Naive thymus-derived CD4-positive, alpha-beta T cell (primary cell): Measurements from ENCODE around the gene MYCBP2. TPM values are rescaled to one million over a fixed set of nuclear protein-coding genes. Genes with fewer than 3 reads are reported as not detected.

Experiments
- ATAC-seq: fragments of 150-1000 bp; cut with Tn5 transposase; 2 replicates; pipeline ENCODE4 v1.10.0; 2021; ENCODE audit warnings: mild to moderate bottlenecking, moderate library complexity
- CTCF ChIA-PET: fragments of 350-600 bp; sonication (Branson Sonifier 250); formaldehyde crosslinking; loops from one replicate; lab custom pipeline; 2021; ENCODE audit warnings: antibody characterized with exemption; lab: Charles Lee
- POLR2A ChIA-PET: fragments of 350-600 bp; sonication (Branson Sonifier 250); formaldehyde crosslinking; loops from one replicate; lab custom pipeline; 2021; ENCODE audit warnings: antibody characterized with exemption, inconsistent platforms; lab: Charles Lee
- DNase-seq, 9 donors: peaks; one replicate each; pipeline versions ENCODE4 v3.0.0 to v3.0.0-alpha.2; 2020 to 2022; ENCODE audit warnings: mixed read lengths in 1 of 9
- H3K27ac ChIP-seq: one replicate; pipeline ENCODE4 v1.7.0; 2013; ENCODE audit warnings: mild to moderate bottlenecking, low read depth, low read length, moderate library complexity
- H3K27me3 ChIP-seq, 2 donors: one replicate each; pipeline ENCODE4 v1.7.0; 2013; ENCODE audit warnings: low read length in 2 of 2, mild to moderate bottlenecking in 2 of 2, moderate library complexity in 2 of 2; ENCODE audit not compliant: control insufficient read depth in 2 of 2, insufficient read depth in 2 of 2
- H3K36me3 ChIP-seq, 3 experiments: 1 replicate in 2 of 3; 2 replicates in 1 of 3; pipeline ENCODE4 v1.7.0; 2013; ENCODE audit warnings: low read length in 3 of 3, mild to moderate bottlenecking in 3 of 3, moderate library complexity in 1 of 3; ENCODE audit not compliant: insufficient read depth in 3 of 3, control insufficient read depth in 2 of 3
- H3K4me1 ChIP-seq, 2 donors: one replicate each; pipeline ENCODE4 v1.7.0; 2013; ENCODE audit warnings: low read length in 2 of 2, mild to moderate bottlenecking in 2 of 2, moderate library complexity in 1 of 2; ENCODE audit not compliant: control insufficient read depth in 2 of 2, insufficient read depth in 2 of 2
- H3K4me3 ChIP-seq: 2 replicates; pipeline ENCODE4 v1.7.0; 2013; ENCODE audit warnings: mild to moderate bottlenecking, low read length
- H3K9me3 ChIP-seq, 3 experiments: 1 replicate in 2 of 3; 2 replicates in 1 of 3; pipeline ENCODE4 v1.7.0; 2013; ENCODE audit warnings: low read length in 3 of 3; ENCODE audit not compliant: control insufficient read depth in 2 of 3
- H3K27ac Mint-ChIP-seq, 9 donors: one replicate each; pipeline ENCODE4 v1.8.0; 2020 to 2022; ENCODE audit warnings: mixed read lengths in 9 of 9, mild to moderate bottlenecking in 8 of 9, moderate library complexity in 5 of 9, inconsistent platforms in 2 of 9
- H3K27me3 Mint-ChIP-seq, 5 donors: one replicate each; pipeline ENCODE4 v1.8.0; 2021 to 2022; ENCODE audit warnings: mixed read lengths in 5 of 5, mild to moderate bottlenecking in 1 of 5
- H3K36me3 Mint-ChIP-seq, 5 donors: one replicate each; pipeline ENCODE4 v1.8.0; 2020 to 2022; ENCODE audit warnings: mixed read lengths in 5 of 5, mild to moderate bottlenecking in 3 of 5, inconsistent platforms in 1 of 5
- H3K4me1 Mint-ChIP-seq, 7 donors: one replicate each; pipeline ENCODE4 v1.8.0; 2020 to 2022; ENCODE audit warnings: mixed read lengths in 7 of 7, mild to moderate bottlenecking in 3 of 7, inconsistent platforms in 1 of 7
- H3K4me3 Mint-ChIP-seq, 10 donors: one replicate each; pipeline ENCODE4 v1.8.0; 2020 to 2022; ENCODE audit warnings: mild to moderate bottlenecking in 10 of 10, mixed read lengths in 10 of 10, moderate library complexity in 6 of 10, inconsistent platforms in 2 of 10
- H3K9me3 Mint-ChIP-seq, 11 donors: one replicate each; pipeline ENCODE4 v1.8.0; 2020 to 2022; ENCODE audit warnings: mixed read lengths in 11 of 11, mild to moderate bottlenecking in 4 of 11, inconsistent platforms in 1 of 11, moderate library complexity in 1 of 11
- intact Hi-C, 2 donors: fragments of 100-400 bp; cut with micrococcal nuclease; formaldehyde crosslinking; loops; one replicate each; pipeline ENCODE4 v1.15.1; 2023
- polyA plus RNA-seq, 2 donors: library from polyadenylated mRNA; unstranded; fragments of 300-500 nt; fragmentation: Illumina TruSeq; gene quantifications; one replicate each; pipeline ENCODE4 v1.2.3, GENCODE V29; 2021
- total RNA-seq, 6 experiments: library from RNA in 5 of 6; stranded (reverse) in 5 of 6; gene quantifications; 1 replicate in 5 of 6; 2 replicates in 1 of 6; pipeline ENCODE4 v1.2.3 and lab custom pipeline; 2021 to 2026

Gene MYCBP2
- total and polyA plus RNA-seq, 7 experiments from 2014 or later: 38.8 to 216 (median 162) TPM

DNA sequence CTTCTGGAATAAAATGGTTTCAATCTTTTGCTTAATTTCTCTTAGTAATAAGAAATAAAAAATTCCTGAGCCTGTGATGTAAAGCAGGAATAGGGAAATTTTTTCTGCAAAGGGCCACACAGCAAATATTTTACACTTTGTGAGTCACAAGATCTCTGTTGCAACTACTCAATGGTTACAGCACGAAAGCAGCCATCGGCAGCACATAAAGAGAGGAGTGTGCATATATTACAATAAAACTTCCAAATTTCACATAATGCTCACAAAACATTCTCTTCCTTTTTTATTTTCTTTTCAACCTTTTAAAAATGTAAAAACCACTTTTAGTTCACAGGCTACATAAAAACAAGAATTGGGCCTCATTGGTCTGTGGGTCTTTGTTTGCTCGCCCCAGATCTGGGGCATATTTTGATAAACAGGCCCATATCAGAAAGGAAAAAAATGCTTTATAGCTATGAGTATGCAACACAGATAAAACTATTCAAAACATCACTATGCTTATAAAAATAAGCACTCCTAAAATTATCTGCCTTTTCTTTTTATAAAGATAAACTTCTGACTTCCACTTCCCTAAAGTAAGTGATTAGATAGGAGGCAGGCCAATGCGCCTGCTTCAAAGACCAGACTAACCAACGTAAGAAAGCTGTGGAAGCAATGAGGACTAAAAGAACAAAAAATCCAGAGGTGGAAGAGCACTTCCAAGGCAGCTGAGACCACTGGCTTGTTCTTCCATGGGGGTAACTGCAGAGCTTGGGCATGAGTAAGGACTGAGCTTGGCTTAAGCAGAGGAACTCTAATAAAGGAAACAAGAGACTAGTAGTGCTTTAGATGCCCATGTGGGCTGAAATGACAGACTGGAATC lies 26.5 kb downstream of the MYCBP2 start:
- Histone ChIP-seq H3K4me1 (peaks cover 4 to 6% of the 10 kb centered on the region in 2 donors), H3K36me3 (peaks cover 4 to 8% (median 4%) of the 10 kb centered on the region in 3 experiments), H3K27ac (no peak overlapping the region), H3K4me3 (no peak overlapping the region), H3K9me3 (no peaks in the 10 kb centered on the region), H3K27me3 (no peaks in the 10 kb centered on the region)
- H3K9me3 Mint-ChIP-seq: peaks cover 0 to 2% (median 0%) of the 10 kb centered on the region in 11 donors
- DNase-seq (no peak), ATAC-seq (peak; percentile 41)
- no peaks in the 10 kb centered on the region for H3K27me3 Mint-ChIP-seq
- CTCF ChIA-PET: no interaction called here
- peak overlapping the region in 6 of 9 donors; percentile 7 to 80 (median 30) for H3K27ac Mint-ChIP-seq
- peaks cover 0 to 22% (median 17%) of the 10 kb centered on the region in 5 donors for H3K36me3 Mint-ChIP-seq
- H3K4me3 Mint-ChIP-seq: peak overlapping the region in 7 of 10 donors; percentile 14 to 63 (median 29)
- intact Hi-C loops: loop anchor here in 1 of 2 donors (1.0 kb wide), 1 partner anchor 10 kb away; no protein-coding TSS in a partner anchor
- peaks cover 34 to 88% (median 75%) of the 10 kb centered on the region in 7 donors for H3K4me1 Mint-ChIP-seq
- POLR2A ChIA-PET: no interaction called here

DNA sequence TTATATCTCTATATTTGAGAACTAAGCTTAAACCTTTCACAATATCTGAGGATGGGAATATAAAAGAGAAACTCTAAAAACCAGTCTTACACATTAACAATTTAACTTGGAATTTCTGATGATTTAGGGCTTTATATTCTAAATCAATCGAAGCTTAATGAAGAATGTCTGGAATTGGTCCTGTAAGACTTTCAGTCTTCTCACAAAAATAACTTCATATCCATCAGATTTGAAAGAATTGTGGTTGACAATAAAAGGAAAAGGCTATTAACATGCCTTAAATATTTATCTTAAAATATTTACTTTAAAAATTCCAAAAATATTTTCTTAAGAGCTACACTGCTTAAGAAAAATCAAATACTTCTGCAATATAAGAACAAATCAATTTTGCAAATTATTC lies 27.3 kb downstream of the MYCBP2 start:
- peaks cover 0 to 24% (median 15%) of the 10 kb centered on the region in 5 donors for H3K36me3 Mint-ChIP-seq
- Histone ChIP-seq H3K4me1 (peaks cover 4 to 6% of the 10 kb centered on the region in 2 donors), H3K36me3 (peaks cover 4 to 10% (median 9%) of the 10 kb centered on the region in 3 experiments), H3K9me3 (no peaks in the 10 kb centered on the region), H3K4me3 (no peak overlapping the region), H3K27me3 (no peaks in the 10 kb centered on the region), H3K27ac (no peak overlapping the region)
- no peak overlapping the region for H3K4me3 Mint-ChIP-seq
- POLR2A ChIA-PET: no interaction called here
- ATAC-seq (no peak), DNase-seq (no peak)
- H3K9me3 Mint-ChIP-seq: peaks cover 0 to 2% (median 0%) of the 10 kb centered on the region in 11 donors
- H3K27ac Mint-ChIP-seq: peak overlapping the region in 1 of 9 donors; percentile 22
- peaks cover 30 to 88% (median 73%) of the 10 kb centered on the region in 7 donors for H3K4me1 Mint-ChIP-seq
- H3K27me3 Mint-ChIP-seq: no peaks in the 10 kb centered on the region
- intact Hi-C loops: loop anchor here in 1 of 2 donors (2.0 kb wide), 1 partner anchor 15 kb away; no protein-coding TSS in a partner anchor
- CTCF ChIA-PET: no interaction called here

DNA sequence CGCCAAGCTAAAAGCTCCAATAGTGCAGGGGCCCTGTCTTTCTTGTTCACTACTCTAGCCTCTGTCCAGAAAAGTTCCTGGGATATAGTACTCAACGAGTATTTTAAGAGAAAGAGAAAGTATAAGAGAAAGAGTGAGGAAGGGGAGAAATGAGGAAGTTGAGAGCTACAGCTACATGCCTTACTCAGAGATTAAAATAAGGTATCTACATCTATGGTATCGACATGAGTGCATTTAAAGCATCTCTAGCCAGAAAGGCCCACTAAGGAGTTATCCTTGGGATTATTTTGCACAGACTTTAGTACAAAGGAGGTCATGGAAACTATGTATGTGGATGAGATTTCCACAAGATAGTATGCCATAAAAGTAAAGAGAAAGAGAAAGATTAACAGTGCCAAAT lies 28.5 kb downstream of the MYCBP2 start:
- intact Hi-C loops: loop anchor here in 1 of 2 donors (2.0 kb wide), 1 partner anchor 14 kb away; no protein-coding TSS in a partner anchor
- no peaks in the 10 kb centered on the region for H3K27me3 ChIP-seq
- no peak overlapping the region for H3K27ac ChIP-seq
- Mint-ChIP-seq H3K4me1 (peaks cover 28 to 80% (median 68%) of the 10 kb centered on the region in 7 donors), H3K9me3 (no peaks in the 10 kb centered on the region), H3K27ac (peak overlapping the region in 7 of 9 donors; percentile 16 to 71 (median 32)), H3K27me3 (no peaks in the 10 kb centered on the region), H3K4me3 (peak overlapping the region in 7 of 10 donors; percentile 5 to 60 (median 34)), H3K36me3 (peaks cover 0 to 24% (median 23%) of the 10 kb centered on the region in 5 donors)
- ATAC-seq: peak; percentile 47
- H3K4me1 ChIP-seq: peaks cover 4 to 6% of the 10 kb centered on the region in 2 donors
- POLR2A ChIA-PET: no interaction called here
- DNase-seq: no peak
- H3K36me3 ChIP-seq: peaks cover 4 to 15% (median 9%) of the 10 kb centered on the region in 3 experiments
- H3K9me3 ChIP-seq: no peaks in the 10 kb centered on the region
- no peak overlapping the region for H3K4me3 ChIP-seq
- CTCF ChIA-PET: no interaction called here

DNA sequence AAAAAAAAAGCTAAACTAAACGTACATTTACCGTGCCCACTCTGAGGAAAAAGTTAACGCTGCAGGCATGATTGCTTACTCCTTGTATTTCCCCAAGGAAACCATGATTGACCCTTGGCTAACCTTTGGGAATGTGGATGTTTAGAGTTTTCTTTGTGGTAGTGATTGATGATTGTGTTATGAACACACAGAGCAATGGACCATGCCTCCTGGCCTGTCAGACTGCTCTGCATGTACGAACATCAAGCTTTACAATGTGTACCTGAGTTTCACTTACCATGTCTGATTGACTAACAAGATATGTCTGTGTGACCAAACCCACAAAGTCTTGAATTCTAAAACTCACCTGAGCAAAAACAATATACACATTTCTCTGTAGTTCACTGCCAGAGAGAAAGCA lies 35.1 kb downstream of the MYCBP2 start:
- peak overlapping the region in 3 of 9 donors; percentile 2 to 60 (median 59) for H3K27ac Mint-ChIP-seq
- no peaks in the 10 kb centered on the region for H3K9me3 ChIP-seq
- peaks cover 22 to 75% (median 71%) of the 10 kb centered on the region in 5 donors for H3K36me3 Mint-ChIP-seq
- H3K27me3 ChIP-seq: no peaks in the 10 kb centered on the region
- H3K4me3 ChIP-seq: no peak overlapping the region
- H3K4me1 Mint-ChIP-seq: peaks cover 10 to 53% (median 38%) of the 10 kb centered on the region in 7 donors
- ChIA-PET POLR2A (interaction anchor here (0.8 to 0.9 kb wide), 2 partner anchors 27 to 38 kb away, joined by 3 to 4 read pairs; no protein-coding TSS in a partner anchor), CTCF (no interaction called here)
- H3K27ac ChIP-seq: no peak overlapping the region
- H3K4me1 ChIP-seq: no peaks in the 10 kb centered on the region
- no peaks in the 10 kb centered on the region for H3K27me3 Mint-ChIP-seq
- intact Hi-C loops: no loop called here
- ATAC-seq: no peak
- H3K36me3 ChIP-seq: peaks cover 4 to 49% (median 14%) of the 10 kb centered on the region in 3 experiments
- DNase-seq: no peak
- peaks cover 0 to 7% (median 0%) of the 10 kb centered on the region in 11 donors for H3K9me3 Mint-ChIP-seq
- no peak overlapping the region for H3K4me3 Mint-ChIP-seq

DNA sequence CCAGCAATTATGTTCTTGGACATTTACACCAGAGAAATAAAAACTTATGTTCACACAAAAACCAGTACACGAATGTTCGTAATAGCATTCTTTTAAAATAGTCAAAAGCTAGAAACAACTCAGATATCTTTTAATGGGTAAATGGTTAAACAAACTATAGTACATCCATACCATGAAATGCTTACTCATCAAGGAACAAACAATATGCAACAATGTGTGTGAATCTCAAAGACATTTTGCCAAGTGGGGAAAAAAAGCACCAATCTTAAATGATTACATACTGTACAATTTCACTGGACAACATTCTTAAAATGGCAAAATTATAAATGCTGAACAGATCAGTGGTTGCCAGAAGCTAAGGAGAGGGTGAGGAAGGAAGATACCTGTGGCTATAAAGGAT lies 36.6 kb downstream of the MYCBP2 start:
- Histone ChIP-seq H3K4me3 (no peak overlapping the region), H3K4me1 (no peaks in the 10 kb centered on the region), H3K27me3 (no peaks in the 10 kb centered on the region), H3K36me3 (peaks cover 0 to 50% (median 5%) of the 10 kb centered on the region in 3 experiments), H3K27ac (no peak overlapping the region), H3K9me3 (no peaks in the 10 kb centered on the region)
- Mint-ChIP-seq H3K27ac (peak overlapping the region in 4 of 9 donors; percentile 7 to 75 (median 32)), H3K4me3 (peak overlapping the region in 1 of 10 donors; percentile 24), H3K27me3 (no peaks in the 10 kb centered on the region), H3K4me1 (peaks cover 12 to 51% (median 33%) of the 10 kb centered on the region in 7 donors), H3K36me3 (peaks cover 22 to 74% (median 65%) of the 10 kb centered on the region in 5 donors), H3K9me3 (peaks cover 0 to 7% (median 0%) of the 10 kb centered on the region in 11 donors)
- POLR2A ChIA-PET: no interaction called here
- CTCF ChIA-PET: no interaction called here
- intact Hi-C loops: no loop called here
- DNase-seq (no peak), ATAC-seq (no peak)

DNA sequence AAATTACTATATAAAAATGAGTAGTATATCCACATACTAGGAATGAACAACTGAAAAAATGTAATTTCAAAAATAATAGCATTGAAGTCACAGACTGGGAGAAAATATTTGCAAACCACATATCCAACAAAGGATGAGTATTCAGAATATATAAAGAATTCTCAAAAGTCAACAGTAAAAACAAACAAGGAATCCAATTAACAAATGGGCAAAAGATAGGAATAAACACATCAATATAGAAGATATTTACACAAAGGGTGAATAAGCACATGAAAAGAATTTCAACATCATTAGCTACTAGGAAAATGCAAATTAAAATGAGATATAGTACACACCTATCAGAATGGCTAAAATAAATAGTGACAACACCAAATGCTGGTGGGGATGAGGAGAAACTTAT lies 37.0 kb downstream of the MYCBP2 start:
- Histone ChIP-seq H3K4me1 (no peaks in the 10 kb centered on the region), H3K27me3 (no peaks in the 10 kb centered on the region), H3K27ac (no peak overlapping the region), H3K9me3 (no peaks in the 10 kb centered on the region), H3K4me3 (no peak overlapping the region), H3K36me3 (peaks cover 0 to 51% (median 5%) of the 10 kb centered on the region in 3 experiments)
- CTCF ChIA-PET: interaction anchor here (0.6 kb wide), 1 partner anchor 89 kb away, joined by 3 read pairs; no protein-coding TSS in a partner anchor
- peaks cover 12 to 51% (median 34%) of the 10 kb centered on the region in 7 donors for H3K4me1 Mint-ChIP-seq
- DNase-seq (no peak), ATAC-seq (no peak)
- H3K4me3 Mint-ChIP-seq: no peak overlapping the region
- H3K27me3 Mint-ChIP-seq: no peaks in the 10 kb centered on the region
- POLR2A ChIA-PET: interaction anchor here (0.8 kb wide), 1 partner anchor 30 kb away, joined by 3 read pairs; no protein-coding TSS in a partner anchor
- H3K27ac Mint-ChIP-seq: peak overlapping the region in 2 of 9 donors; percentile 7 to 38
- H3K9me3 Mint-ChIP-seq: peaks cover 0 to 7% (median 0%) of the 10 kb centered on the region in 11 donors
- peaks cover 22 to 74% (median 61%) of the 10 kb centered on the region in 5 donors for H3K36me3 Mint-ChIP-seq
- intact Hi-C loops: no loop called here
